Measurements from ENCODE around the gene ZNF428. TPM values are rescaled to one million over a fixed set of nuclear protein-coding genes. Genes with fewer than 3 reads are reported as not detected.

Gene ZNF428
- total and polyA plus RNA-seq, 2 experiments from 2014 or later = 21.1 to 23.9 TPM

GRCh38 chr19:43611788-43612187 is 7.6 kb downstream of the ZNF428 start, which contains the start of gene SRRM5:
Gene SRRM5 (plus strand): TSS chr19:43612088. CDS start chr19:43612122, 34 bp downstream.
- no peak within 1 kb of the TSS for H3K27ac ChIP-seq (ENCODE audit: low read depth)
- no peaks in the 10 kb centered on the region; the same call in 1 of the 2 replicates for H4K20me1 ChIP-seq (replicated peaks; ENCODE audit: insufficient read depth)
- Mint-ChIP-seq H3K27me3 (ENCODE audit: insufficient read depth, low read depth, poor library complexity) (peaks cover 18% of the 10 kb centered on the region), H3K36me3 (ENCODE audit: low read depth) (peaks cover 36% of the 10 kb centered on the region), H3K27ac (no peak within 1 kb of the TSS), H3K9me3 (peaks cover 11% of the 10 kb centered on the region), H3K4me3 (no peak within 1 kb of the TSS), H3K4me1 (peaks cover 9% of the 10 kb centered on the region)
- no peaks in the 10 kb centered on the region for H3K4me1 ChIP-seq (ENCODE audit: insufficient read depth)
- H3K9me2 ChIP-seq (ENCODE audit: insufficient read depth) = no peaks in the 10 kb centered on the region
- H3F3A ChIP-seq (replicated peaks; ENCODE audit: low read depth) = no peaks in the 10 kb centered on the region
- peaks cover 7% of the 10 kb centered on the region; the same call in 1 of the 2 replicates for H3K79me2 ChIP-seq (replicated peaks; ENCODE audit: insufficient read depth)
- no peak within 1 kb of the TSS for H3K4me3 ChIP-seq
- H3K27me3 ChIP-seq (ENCODE audit: insufficient read depth) = no peaks in the 10 kb centered on the region
- DNase-seq (ENCODE audit: low spot score) (no peak), ATAC-seq (no peak)
- TF ChIP-seq ETS1 (IDR thresholded peaks at IDR 0.05) (no peak), JUNB (IDR thresholded peaks at IDR 0.05; ENCODE audit: unreplicated experiment) (no peak), ZNF114 (CRISPR knock-in tag; IDR thresholded peaks at IDR 0.05) (no peak), POLR2AphosphoS5 (IDR thresholded peaks at IDR 0.05; ENCODE audit: low read depth) (no peak), STAT1 (IDR thresholded peaks at IDR 0.05; ENCODE audit: unreplicated experiment) (no peak), REST (IDR thresholded peaks at IDR 0.05; ENCODE audit: unreplicated experiment) (no peak)
- no peak within 1 kb of the TSS for H2AFZ ChIP-seq
- H3K4me2 ChIP-seq = no peak within 1 kb of the TSS
- H3K36me3 ChIP-seq (ENCODE audit: insufficient read depth) = no peaks in the 10 kb centered on the region

GRCh38 chr19:43610493-43610892 is 8.9 kb downstream of the ZNF428 start:
- Mint-ChIP-seq H3K27ac (no peak overlapping the region), H3K4me3 (no peak overlapping the region; the same call in 2 of the 3 replicates), H3K27me3 (ENCODE audit: insufficient read depth, low read depth, poor library complexity) (peaks cover 18% of the 10 kb centered on the region), H3K36me3 (ENCODE audit: low read depth) (peaks cover 36% of the 10 kb centered on the region), H3K4me1 (peaks cover 9% of the 10 kb centered on the region), H3K9me3 (peaks cover 11% of the 10 kb centered on the region)
- Histone ChIP-seq H3K4me2 (no peak overlapping the region), H3K4me3 (no peak overlapping the region), H3K9me2 (ENCODE audit: insufficient read depth) (no peaks in the 10 kb centered on the region), H3F3A (replicated peaks; ENCODE audit: low read depth) (no peaks in the 10 kb centered on the region), H3K36me3 (ENCODE audit: insufficient read depth) (no peaks in the 10 kb centered on the region), H3K79me2 (replicated peaks; ENCODE audit: insufficient read depth) (peaks cover 6% of the 10 kb centered on the region; the same call in 1 of the 2 replicates), H2AFZ (no peak overlapping the region), H3K27ac (ENCODE audit: low read depth) (no peak overlapping the region), H4K20me1 (replicated peaks; ENCODE audit: insufficient read depth) (no peaks in the 10 kb centered on the region; the same call in 1 of the 2 replicates), H3K4me1 (ENCODE audit: insufficient read depth) (no peaks in the 10 kb centered on the region), H3K27me3 (ENCODE audit: insufficient read depth) (no peaks in the 10 kb centered on the region)
- ATAC-seq (no peak; the same call in 2 of the 3 replicates), DNase-seq (ENCODE audit: low spot score) (no peak)
- no peak for TF ChIP-seq NANOG (IDR thresholded peaks at IDR 0.05; ENCODE audit: borderline replicate concordance)
- no peak for TF ChIP-seq STAT1 (IDR thresholded peaks at IDR 0.05; ENCODE audit: unreplicated experiment)
- no peak for TF ChIP-seq CTCF (conservative IDR thresholded peaks at IDR 0.05; ENCODE audit: low read depth in 2 of 2)
- no peak for TF ChIP-seq POLR2AphosphoS5 (IDR thresholded peaks at IDR 0.05; ENCODE audit: low read depth)
- TF ChIP-seq ETS1 (IDR thresholded peaks at IDR 0.05) = no peak
- no peak for TF ChIP-seq EZH2 (IDR thresholded peaks at IDR 0.05; ENCODE audit: low read depth, unreplicated experiment)
- TF ChIP-seq ZNF114 (CRISPR knock-in tag; IDR thresholded peaks at IDR 0.05) = no peak
- TF ChIP-seq EZH2phosphoT487 (IDR thresholded peaks at IDR 0.05; ENCODE audit: unreplicated experiment) = no peak
